NCI-H345 treated with DMSO at 0.1 percent for 48 hours (cell line): ENCODE measurements around the gene ZBTB37.
A peak's percentile ranks its signal among the peaks of the same experiment; 100 is the strongest.
"Not testable (repeated sequence)": the region's sequence is repeated elsewhere in the genome, so short reads cannot be mapped to it uniquely, and the experiment has no call there.

Experiments used
- DNase-seq: peaks from one replicate; lab custom pipeline; 2025; ENCODE audit not compliant: unreplicated experiment; lab: John Stamatoyannopoulos, UW

The ZBTB37 gene, protein sequence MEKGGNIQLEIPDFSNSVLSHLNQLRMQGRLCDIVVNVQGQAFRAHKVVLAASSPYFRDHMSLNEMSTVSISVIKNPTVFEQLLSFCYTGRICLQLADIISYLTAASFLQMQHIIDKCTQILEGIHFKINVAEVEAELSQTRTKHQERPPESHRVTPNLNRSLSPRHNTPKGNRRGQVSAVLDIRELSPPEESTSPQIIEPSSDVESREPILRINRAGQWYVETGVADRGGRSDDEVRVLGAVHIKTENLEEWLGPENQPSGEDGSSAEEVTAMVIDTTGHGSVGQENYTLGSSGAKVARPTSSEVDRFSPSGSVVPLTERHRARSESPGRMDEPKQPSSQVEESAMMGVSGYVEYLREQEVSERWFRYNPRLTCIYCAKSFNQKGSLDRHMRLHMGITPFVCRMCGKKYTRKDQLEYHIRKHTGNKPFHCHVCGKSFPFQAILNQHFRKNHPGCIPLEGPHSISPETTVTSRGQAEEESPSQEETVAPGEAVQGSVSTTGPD

DNA sequence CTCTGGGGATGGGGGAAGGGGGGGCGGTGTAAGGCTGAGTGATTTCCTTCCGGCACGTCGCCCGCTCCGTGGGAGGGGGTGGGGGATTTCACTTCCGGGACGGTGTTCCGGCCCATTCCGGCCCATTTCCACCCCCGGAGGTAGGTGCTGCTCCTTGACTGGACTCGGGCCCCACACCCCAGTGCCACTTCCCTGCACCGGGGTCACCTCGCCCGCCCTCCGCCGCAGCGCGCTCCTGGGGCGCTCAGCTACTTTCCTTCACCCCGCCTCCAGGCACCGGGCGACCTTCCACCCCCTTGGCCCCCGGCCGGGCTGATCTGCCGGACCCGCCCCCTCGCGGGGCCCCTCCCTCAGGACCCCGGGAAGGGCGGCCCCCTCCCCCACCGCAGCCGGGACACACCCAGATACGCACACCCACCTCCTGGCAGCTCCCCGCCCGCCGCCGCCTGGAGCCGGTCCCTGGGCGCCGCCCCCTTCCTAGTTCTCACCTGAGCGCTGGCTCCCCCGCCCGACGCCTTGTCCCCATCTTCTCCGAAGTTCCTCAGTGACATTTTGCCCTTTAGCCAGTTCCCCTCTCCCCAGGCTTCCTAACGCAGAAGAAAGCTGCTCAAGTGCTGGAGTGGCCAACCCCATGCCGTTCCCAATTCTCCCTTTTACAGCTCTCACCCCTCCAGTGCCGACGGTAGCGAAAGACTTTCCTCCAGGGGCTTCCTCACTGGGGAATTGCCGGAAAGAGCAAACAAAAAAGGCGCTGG lies at the start of gene ZBTB37:
ZBTB37 (plus strand) TSS at position 115 of the 755 bp plus-strand sequence. CDS start 1,846 bp downstream, outside the sequence.
- peak; percentile 76 for DNase-seq

DNA sequence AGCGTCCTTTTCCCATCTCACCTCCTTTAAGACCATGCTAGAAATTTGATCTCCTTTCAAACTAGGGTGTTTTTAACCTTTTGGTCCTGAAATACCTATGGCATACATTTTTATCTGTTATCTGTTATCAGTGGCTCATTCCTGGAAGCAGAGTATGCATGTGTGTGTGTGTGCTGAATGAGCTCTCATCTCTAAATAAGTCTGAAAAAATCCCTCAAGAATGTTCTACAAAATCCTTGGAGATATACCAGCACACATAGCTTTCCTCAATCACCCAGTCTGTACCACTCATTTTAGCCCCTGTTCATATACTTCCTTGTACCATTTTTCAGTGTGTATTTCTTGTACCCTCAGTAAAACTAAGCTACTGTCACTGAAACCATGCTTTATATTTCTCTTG lies 49.7 kb upstream of the ZBTB37 start:
- no peak for DNase-seq

DNA sequence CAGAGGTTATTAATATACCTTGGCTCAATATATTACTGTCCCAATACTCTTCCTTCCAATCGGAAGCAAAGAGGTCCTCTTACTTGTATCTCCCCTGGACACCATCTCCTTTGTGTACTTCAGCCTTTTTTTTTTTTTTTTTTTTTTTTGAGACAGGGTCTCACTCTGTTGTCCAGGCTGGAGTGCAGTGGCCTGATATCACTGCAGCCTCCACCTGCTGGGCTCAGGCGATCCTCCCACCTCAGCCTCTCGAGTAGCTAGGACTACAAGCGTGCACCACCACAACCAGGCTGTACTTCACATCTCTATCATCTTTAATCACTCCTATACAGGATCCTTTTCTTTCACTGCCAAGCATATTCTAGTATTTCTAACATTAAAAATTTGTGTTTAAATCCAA lies 46.5 kb upstream of the ZBTB37 start:
- no peak for DNase-seq

DNA sequence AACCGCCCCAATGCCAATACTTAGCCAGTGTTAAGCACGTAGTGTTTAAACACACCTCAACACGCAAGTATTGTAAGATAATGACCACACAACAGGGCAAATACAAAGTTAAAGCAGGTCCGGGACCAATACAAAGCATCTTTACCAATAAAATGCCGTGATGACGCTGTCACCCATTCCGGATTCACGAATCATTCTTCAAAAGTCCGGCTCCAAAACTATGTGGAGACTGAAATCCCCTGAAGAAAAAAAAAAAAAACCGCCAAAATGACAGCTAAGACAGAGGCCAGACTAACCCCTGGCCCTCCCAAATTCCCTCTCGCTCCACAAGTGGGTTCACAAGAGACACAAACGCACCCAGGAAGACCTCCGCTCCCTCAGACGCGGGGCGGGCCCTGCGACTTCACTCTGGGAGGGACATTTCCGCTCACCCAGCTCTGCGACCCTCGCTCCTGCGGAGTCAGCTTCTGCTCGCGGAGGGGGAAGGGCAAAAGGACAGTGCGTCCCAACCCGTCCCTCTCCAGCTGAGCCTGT lies 44.3 kb upstream of the ZBTB37 start:
- no peak for DNase-seq

DNA sequence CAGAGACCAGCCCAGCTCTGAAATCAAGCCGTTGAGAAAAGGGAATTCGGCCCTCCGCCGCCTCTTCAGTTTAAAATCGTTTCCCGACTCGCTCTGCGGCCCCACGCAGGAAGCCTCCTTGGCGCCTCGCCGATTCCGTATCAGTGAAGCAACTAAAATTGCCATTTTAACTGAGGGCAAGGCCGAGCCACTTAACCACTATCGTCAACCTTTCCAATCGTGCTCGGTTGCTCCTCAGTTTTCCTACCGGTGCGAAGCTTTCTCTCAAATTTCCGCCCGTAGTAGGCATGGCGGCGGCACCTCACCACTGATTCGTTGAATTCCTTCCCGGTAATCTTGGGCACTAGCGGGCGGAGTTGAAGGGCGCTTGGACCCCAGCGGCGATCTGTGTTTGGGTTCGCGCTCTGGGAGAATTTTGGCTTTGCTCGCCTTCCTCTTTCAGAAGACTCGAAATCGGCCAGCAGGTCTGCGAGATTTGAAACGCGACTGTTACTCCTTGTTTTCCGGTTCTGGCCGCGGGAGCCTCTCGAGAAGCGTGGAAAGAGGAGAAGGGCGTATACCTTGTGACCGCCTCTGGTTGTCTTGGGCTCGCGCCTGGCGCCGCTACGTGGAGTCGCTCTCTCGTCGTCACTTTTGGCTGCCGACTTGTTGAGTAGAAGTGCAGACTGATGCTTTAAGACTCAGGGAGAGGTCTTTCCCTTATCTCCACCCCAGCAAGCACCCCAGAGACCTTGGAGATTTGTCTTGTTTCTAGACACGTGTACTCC lies 43.7 kb upstream of the ZBTB37 start, which contains the start of the genes CENPL and DARS2:
CENPL (minus strand) TSS at position 569 of the 767 bp plus-strand sequence. CDS start 13,584 bp downstream, outside the sequence.
DARS2 (plus strand) TSS at position 359 of the 767 bp plus-strand sequence. CDS start 557 bp downstream, outside the sequence.
- peak; percentile 92 for DNase-seq

DNA sequence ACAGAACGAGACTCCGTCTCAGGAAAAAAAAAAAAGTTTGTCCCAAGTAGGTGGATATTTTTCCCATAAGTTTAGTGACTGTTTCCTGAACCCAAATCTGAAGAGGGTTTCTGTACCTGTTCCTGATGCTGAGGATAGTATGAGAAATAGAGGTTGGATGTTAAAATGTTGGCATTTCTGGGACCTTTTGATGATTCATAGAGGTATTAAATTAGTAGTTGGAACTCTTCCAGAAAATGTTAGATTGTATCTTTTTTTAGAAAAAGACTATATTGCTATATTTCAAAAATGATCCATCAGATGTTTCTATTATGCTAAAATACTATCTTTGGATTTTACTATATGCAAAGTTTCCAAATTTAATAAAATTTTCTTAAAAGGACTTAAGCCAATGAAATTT lies 40.6 kb upstream of the ZBTB37 start:
- no peak for DNase-seq

DNA sequence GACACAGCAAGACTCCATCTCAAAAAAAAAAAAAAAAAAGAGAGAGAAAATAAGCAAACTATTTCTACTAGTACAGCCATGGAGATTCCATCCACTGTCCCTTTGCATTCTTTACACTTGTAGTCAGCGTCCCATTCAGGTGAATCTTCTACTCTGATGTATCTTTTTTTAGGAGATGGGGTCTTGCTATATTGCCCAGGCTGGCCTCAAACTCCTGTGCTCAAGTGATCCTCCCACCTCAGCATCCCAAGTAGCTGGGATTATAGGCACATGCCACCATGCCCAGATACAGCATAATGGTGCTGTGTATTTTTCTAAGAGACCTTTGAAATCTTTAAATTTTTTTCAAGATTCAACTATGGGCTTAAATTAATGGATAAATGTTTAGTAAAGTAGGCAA lies 35.4 kb upstream of the ZBTB37 start:
- no peak for DNase-seq

DNA sequence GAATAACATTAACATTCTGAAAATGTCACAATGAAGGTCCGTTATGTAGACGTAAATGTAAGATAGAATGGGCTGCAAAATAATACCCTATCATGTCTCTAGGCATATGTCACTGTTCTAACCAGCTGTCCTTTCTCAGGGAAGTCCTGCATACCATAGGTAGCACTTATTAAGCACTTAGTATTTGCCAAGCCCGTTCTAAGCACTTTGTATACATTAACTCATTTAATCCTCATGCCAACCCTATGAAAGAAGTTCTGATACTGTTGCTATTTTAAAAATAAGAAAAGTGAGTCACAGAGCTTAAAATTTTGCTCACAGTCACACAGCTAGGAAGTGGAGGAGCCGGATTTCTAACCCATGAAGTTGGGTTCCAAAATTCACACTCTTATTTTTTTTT lies 16.1 kb upstream of the ZBTB37 start:
- DNase-seq = no peak

DNA sequence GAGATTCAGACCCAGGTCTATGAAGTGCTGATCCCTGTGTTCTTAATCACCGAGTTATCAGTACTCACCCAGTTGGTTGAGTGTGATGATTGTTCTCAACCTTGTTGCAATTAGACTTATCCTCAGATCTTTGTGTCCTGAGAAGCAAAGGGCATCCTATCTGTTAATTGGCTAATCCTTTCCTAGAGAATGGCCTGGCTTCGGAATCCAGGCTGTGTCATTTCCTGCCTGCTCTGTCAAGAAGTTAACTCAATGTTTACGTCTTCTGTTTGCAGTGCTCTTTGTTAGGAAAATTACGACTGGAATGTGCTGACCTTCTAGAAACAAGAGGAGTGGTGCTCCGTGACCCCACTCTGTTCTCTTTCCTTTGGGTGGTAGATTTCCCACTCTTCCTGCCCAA lies 15.1 kb upstream of the ZBTB37 start:
- DNase-seq = no peak

DNA sequence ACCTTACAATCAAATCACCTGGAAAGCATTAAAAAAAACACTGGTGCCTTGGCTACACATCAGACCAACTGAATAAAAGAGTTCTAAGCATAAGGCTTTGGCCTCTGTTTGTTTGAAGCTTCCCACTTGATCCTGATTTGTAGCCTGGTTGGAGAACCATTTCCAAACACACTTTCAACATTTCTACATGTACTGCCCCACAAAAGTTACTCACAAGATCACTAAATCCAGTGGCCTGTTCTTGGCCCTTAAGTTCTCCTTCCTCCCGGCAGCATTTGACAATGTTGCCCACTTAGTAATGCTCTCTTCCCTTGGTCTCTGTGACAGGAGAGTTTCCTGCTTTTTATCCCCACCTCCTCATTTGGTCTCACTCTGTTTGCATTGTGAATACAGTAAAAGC lies 12.2 kb upstream of the ZBTB37 start:
- DNase-seq = no peak

DNA sequence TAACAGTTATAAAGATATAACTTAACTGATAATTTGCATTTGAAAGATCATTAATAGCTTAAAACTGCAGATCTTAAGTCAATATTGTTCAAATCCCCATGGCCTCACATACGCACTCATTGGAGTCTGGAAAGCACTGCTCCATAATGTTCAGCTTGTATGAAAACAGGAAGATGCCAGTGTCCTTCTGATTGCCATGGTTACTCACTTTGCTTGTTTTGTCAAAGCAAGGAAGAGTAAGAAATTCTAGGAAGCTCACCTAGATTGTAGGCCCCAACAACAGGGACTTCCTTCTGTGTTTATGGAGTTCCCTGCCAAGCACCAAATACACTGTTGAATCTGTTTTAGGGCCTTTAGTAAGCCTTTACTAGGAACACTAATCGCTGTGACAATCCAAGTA lies 11.3 kb upstream of the ZBTB37 start:
- DNase-seq = no peak

DNA sequence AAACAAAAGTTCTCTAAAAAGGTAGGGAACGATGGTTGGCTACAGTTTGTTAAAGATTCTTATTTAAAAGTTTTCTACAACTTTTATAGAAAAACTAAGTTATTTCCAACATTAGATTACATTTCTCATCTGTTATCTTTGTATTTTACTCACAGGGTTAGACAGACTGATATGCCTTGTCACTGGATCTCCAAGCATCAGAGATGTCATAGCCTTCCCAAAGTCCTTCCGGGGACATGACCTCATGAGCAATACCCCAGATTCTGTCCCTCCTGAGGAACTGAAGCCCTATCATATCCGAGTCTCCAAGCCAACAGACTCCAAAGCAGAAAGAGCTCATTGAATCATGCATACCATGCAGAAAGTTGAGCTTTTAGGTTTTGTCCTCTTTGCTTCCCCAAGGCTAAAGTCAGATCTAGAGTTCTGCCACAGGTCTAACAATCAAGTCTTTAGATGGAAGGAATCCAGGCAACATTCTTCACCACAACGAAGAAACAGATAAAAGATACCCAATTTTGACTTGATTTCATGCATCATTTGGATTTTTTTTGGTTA lies 10.7 kb upstream of the ZBTB37 start:
- no peak for DNase-seq

DNA sequence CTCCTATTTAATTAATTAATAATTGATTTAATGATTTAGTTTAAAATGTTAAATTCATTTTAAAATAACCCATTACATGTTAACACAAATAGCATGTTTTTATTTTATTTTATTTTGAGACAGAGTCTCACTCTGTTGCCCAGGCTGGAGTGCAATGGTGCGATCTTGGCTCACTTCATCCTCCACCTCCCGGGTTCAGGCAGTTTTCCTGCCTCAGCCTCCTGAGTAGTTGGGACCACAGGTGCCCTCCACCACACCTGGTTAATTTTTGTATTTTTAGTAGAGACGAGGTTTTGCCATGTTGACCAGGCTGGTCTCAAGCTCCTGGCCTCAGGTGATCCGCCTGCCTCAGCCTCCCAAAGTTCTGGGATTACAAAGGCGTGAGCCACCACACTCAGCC lies 8.6 kb upstream of the ZBTB37 start:
- DNase-seq = not testable (repeated sequence)

DNA sequence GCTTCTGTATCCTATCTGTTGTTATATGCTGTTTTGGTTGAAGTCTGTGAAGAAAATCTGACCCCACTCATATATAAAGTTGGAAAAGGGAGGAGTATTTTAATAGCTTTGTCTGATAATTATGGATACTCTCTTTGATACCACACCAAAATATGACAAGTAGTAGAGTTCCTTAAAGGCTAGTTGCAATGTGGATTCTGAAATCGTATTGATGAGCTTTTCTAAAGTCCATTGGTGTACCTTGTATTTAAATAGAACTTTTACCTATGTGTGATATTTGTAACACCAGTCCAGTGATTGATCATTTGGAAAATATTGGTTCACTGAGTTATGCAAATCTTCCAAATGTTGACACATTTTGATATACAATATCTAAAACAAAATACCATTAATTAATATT lies 8.1 kb upstream of the ZBTB37 start:
- no peak for DNase-seq

DNA sequence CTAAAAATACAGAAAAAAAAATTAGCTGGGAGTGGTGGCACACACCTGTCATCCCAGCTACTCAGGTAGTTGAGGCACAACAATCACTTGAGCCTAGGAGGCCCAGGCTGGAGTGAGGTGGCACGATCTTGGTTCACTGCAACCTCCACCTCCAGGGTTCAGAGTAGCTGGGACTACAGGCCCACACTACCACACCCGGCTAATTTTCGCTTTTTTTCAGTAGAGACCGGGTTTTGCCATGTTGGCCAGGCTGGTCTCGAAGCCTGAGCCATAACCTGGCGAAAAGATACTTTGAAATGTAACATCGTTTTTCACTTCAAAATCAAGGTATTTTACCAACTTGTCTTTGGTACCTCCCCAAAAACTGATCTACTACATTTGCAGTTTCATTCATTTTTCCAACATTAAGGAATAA lies 6.4 kb upstream of the ZBTB37 start:
- DNase-seq = no peak

DNA sequence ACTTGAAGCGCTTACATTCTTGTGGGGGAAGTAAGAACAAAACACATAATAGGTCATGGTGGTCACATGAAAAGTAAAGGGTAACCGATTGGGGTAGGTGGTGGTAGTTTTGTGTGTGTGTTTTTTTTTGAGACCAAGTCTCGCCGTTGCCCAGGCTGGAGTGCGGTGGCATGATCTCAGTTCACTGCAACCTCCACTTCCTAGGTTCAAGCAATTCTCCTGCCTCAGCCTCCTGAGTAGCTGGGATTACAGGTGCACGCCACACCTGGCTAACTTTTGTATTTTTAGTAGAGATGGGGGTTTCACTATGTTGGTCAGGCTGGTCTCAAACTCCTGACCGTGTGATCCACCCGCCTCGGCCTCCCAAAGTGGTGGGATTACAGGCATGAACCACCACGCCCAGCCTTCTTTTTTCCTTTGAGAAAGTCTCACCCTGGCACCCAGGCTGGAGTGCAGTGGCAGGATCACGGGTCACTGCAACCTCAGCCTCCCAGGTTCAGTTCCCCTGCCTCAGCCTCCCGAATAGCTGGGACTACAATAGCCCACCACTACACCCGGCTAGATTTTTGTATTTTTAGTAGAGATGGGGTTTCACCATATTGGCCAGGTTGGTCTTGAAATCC lies 5.9 kb upstream of the ZBTB37 start:
- DNase-seq = not testable (repeated sequence)

DNA sequence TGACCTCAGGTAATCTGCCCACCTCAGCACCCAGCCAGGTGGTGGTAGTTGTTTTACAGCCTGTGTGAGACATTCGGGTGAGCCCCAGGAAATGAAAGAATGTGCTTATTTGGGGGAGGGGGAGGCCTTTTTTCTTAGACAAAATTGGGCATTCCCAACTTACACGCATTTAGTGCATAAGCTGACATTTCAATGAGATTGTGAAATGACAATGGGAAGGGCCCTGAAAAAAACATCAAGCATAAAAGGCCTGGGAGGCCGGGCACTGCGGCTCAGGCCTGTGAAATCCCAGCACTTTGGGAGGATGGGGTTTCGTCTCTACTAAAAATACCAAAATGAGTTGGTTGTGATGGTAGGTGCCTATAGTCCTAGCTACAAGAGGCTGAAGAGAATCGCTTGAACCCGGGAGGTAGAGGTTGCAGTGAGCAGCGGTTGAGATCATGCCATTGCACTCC lies 5.4 kb upstream of the ZBTB37 start:
- no peak for DNase-seq

DNA sequence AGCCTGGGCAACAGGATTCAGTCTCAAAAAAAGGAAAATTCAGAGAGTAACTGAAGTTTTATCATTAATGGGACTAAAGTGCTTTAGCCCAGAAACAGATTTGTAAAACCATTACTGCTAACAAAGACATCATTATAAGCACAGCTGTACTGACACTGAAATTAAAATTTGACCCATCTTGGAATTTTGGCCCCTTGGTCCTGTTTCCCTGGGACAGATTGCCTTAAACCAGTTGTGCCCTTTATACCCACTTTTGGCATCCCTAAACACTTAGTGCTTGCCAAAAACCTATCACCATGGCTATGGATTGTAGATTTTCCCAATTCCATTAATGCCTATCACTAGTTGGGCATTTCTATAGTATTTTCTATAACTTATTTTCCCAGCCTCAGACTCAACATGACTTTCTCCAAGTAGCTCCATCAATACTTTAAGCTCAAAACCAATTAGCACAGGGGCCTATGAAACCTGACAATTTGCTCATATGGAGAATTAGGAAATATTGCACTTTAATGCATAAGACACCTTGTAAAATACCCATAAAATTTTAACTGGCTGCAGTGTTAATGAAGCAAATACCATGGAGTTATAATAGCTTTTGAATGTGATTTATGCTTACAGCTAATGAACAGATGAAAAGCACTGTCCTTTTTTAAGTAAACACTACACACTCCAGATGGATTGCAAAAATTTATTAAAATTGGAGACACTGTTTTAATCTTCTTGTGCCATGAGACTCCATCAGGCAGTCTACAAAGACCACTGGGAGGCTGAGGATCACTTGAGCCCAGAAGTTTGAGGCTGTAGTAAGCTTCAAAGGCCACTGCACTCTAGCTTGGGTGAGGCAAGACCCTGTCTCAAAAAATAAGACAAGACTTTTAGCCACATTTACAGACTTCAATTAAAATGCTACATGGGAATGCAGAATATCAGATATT lies 4.7 kb upstream of the ZBTB37 start:
- no peak for DNase-seq
